H1 (cell line): ENCODE data around the gene EPHA8. TPM values are rescaled to one million over a fixed set of nuclear protein-coding genes. Genes with fewer than 3 reads are reported as not detected.

ENCODE experiments used
- CTCF ChIA-PET: fragments of 300-600 bp; sonication (Branson Sonifier 250); formaldehyde crosslinking; loops from one replicate; lab custom pipeline; 2021; ENCODE audit not compliant: partially characterized antibody; lab: Charles Lee
- POLR2A ChIA-PET: fragments of 300-600 bp; sonication (Branson Sonifier 250); formaldehyde crosslinking; loops from one replicate; lab custom pipeline; 2021; ENCODE audit warnings: inconsistent platforms; ENCODE audit not compliant: partially characterized antibody; lab: Charles Lee
- DNase-seq, 2 experiments: peaks; one replicate each; pipeline versions ENCODE4 v3.0.0 to v3.0.0-alpha.2; 2010 to 2022; ENCODE audit warnings: low spot score in 2 of 2, low read depth in 1 of 2, mixed read lengths in 1 of 2
- FAIRE-seq: peaks from 2 replicates; lab custom pipeline; 2011; peaks lifted over from hg19 to GRCh38; lab: Jason Lieb, UNC
- H2AFZ ChIP-seq: 2 replicates; pipeline ENCODE4 v1.8.1; 2012; ENCODE audit warnings: low read length, inconsistent platforms
- H2AK5ac ChIP-seq: 2 replicates; pipeline ENCODE4 v1.6.1; 2013; ENCODE audit warnings: low read depth, low read length
- H2BK120ac ChIP-seq: replicated peaks from 2 replicates; pipeline ENCODE3; 2013; ENCODE audit warnings: low read depth, low read length, inconsistent platforms
- H2BK12ac ChIP-seq: 2 replicates; pipeline ENCODE4 v1.6.1; 2013; ENCODE audit warnings: low read depth, low read length
- H2BK15ac ChIP-seq: 2 replicates; pipeline ENCODE4 v1.6.1; 2013; ENCODE audit warnings: low read length
- H2BK20ac ChIP-seq: 2 replicates; pipeline ENCODE4 v1.6.1; 2013; ENCODE audit warnings: low read length
- H2BK5ac ChIP-seq: 2 replicates; pipeline ENCODE4 v1.6.1; 2013; ENCODE audit warnings: low read depth, low read length
- H3K14ac ChIP-seq: 2 replicates; pipeline ENCODE4 v1.6.1; 2013; ENCODE audit warnings: inconsistent platforms; ENCODE audit not compliant: insufficient read length
- H3K18ac ChIP-seq: 2 replicates; pipeline ENCODE4 v1.6.1; 2013; ENCODE audit warnings: low read length; ENCODE audit errors: extremely low read depth
- H3K23ac ChIP-seq: 2 replicates; pipeline ENCODE4 v1.6.1; 2013; ENCODE audit warnings: inconsistent platforms; ENCODE audit not compliant: insufficient read length
- H3K23me2 ChIP-seq: 2 replicates; pipeline ENCODE4 v1.6.1; 2013; ENCODE audit warnings: low read depth, low read length
- H3K27ac ChIP-seq: 2 replicates; pipeline ENCODE4 v1.6.1; 2011; ENCODE audit warnings: low read depth, low read length, inconsistent platforms
- H3K27me3 ChIP-seq, 4 experiments: replicated peaks in 1 of 4; 1 replicate in 1 of 4; 2 replicates in 3 of 4; pipeline versions ENCODE4 v1.6.1 to v1.8.1; 2011 to 2013; ENCODE audit warnings: low read length in 3 of 4, mild to moderate bottlenecking in 3 of 4, inconsistent platforms in 2 of 4, mixed read lengths in 2 of 4, moderate library complexity in 1 of 4; ENCODE audit not compliant: control insufficient read depth in 3 of 4, insufficient read depth in 3 of 4; ENCODE audit errors: extremely low read depth in 1 of 4
- H3K36me3 ChIP-seq, 4 experiments: 2 replicates each; pipeline versions ENCODE4 v1.6.1 to v1.8.1; 2011 to 2013; ENCODE audit warnings: mild to moderate bottlenecking in 4 of 4, low read length in 3 of 4, moderate library complexity in 2 of 4, control low read depth in 1 of 4, inconsistent platforms in 1 of 4; ENCODE audit not compliant: insufficient read depth in 4 of 4, control insufficient read depth in 2 of 4
- H3K4ac ChIP-seq: replicated peaks from 2 replicates; pipeline ENCODE3; 2013; ENCODE audit warnings: low read length, low read depth, mixed read lengths, inconsistent platforms; ENCODE audit not compliant: insufficient read length
- H3K4me1 ChIP-seq, 4 experiments: replicated peaks in 1 of 4; 1 replicate in 1 of 4; 2 replicates in 3 of 4; pipeline versions ENCODE4 v1.6.1 to v1.8.1; 2011 to 2013; ENCODE audit warnings: low read length in 3 of 4, inconsistent platforms in 2 of 4, mixed read lengths in 1 of 4; ENCODE audit not compliant: insufficient read depth in 4 of 4, control insufficient read depth in 3 of 4
- H3K4me2 ChIP-seq, 2 experiments: 2 replicates each; pipeline versions ENCODE4 v1.6.1 to v1.8.1; 2011 to 2013; ENCODE audit warnings: low read depth in 2 of 2, low read length in 2 of 2, control low read depth in 1 of 2, inconsistent platforms in 1 of 2, mild to moderate bottlenecking in 1 of 2; ENCODE audit not compliant: insufficient read depth in 1 of 2
- H3K4me3 ChIP-seq, 4 experiments: fragments of 200-600, 300-600 bp in 1 of 4; sonication (generic), shearing (Covaris generic), sonication (Bioruptor Twin) in 1 of 4; 2 replicates each; pipeline versions ENCODE4 v1.5.1 to v1.8.1; 2011 to 2016; ENCODE audit warnings: low read length in 4 of 4, low read depth in 3 of 4, control low read depth in 2 of 4, inconsistent platforms in 2 of 4, mild to moderate bottlenecking in 2 of 4, mixed read lengths in 1 of 4, moderate library complexity in 1 of 4; ENCODE audit not compliant: insufficient read depth in 2 of 4; ENCODE audit errors: extremely low read depth in 1 of 4
- H3K56ac ChIP-seq: replicated peaks from 2 replicates; pipeline ENCODE3; 2013; ENCODE audit warnings: low read depth, mild to moderate bottlenecking, mixed read lengths, low read length, inconsistent platforms; ENCODE audit not compliant: insufficient read length
- H3K79me1 ChIP-seq: 2 replicates; pipeline ENCODE4 v1.6.1; 2013; ENCODE audit warnings: low read depth, low read length, control low read depth
- H3K79me2 ChIP-seq, 2 experiments: 2 replicates each; pipeline versions ENCODE4 v1.6.1 to v1.8.1; 2012 to 2013; ENCODE audit warnings: low read length in 2 of 2, mild to moderate bottlenecking in 2 of 2, inconsistent platforms in 1 of 2; ENCODE audit not compliant: insufficient read depth in 2 of 2, control insufficient read depth in 1 of 2
- H3K9ac ChIP-seq, 4 experiments: replicated peaks in 1 of 4; 1 replicate in 1 of 4; 2 replicates in 3 of 4; pipeline versions ENCODE4 v1.6.1 to v1.8.1; 2011 to 2013; ENCODE audit warnings: low read depth in 3 of 4, low read length in 3 of 4, control low read depth in 2 of 4, mild to moderate bottlenecking in 2 of 4, moderate library complexity in 2 of 4, inconsistent platforms in 1 of 4; ENCODE audit errors: extremely low read depth in 1 of 4
- H3K9me3 ChIP-seq, 2 experiments: 2 replicates each; pipeline versions ENCODE4 v1.6.1 to v1.8.1; 2012 to 2013; ENCODE audit warnings: mild to moderate bottlenecking in 2 of 2, moderate library complexity in 2 of 2, control low read depth in 1 of 2, inconsistent platforms in 1 of 2, low read depth in 1 of 2, low read length in 1 of 2, mixed read lengths in 1 of 2; ENCODE audit not compliant: insufficient read depth in 2 of 2
- H4K20me1 ChIP-seq, 2 experiments: replicated peaks in 1 of 2; 2 replicates each; pipeline versions ENCODE3 to v1.8.1; 2011 to 2013; ENCODE audit warnings: inconsistent platforms in 2 of 2, low read length in 2 of 2, mild to moderate bottlenecking in 1 of 2; ENCODE audit not compliant: insufficient read depth in 2 of 2, control insufficient read depth in 1 of 2
- H4K5ac ChIP-seq: 2 replicates; pipeline ENCODE4 v1.6.1; 2013; ENCODE audit warnings: low read length, low read depth, mixed read lengths, inconsistent platforms; ENCODE audit not compliant: insufficient read length
- H4K8ac ChIP-seq: 2 replicates; pipeline ENCODE4 v1.8.0; 2013; ENCODE audit warnings: mild to moderate bottlenecking, moderate library complexity, low read length, inconsistent platforms; ENCODE audit not compliant: insufficient read depth; ENCODE audit errors: extremely low read depth
- H4K91ac ChIP-seq: replicated peaks from 2 replicates; pipeline ENCODE3; 2013; ENCODE audit warnings: low read length, mixed read lengths, inconsistent platforms; ENCODE audit not compliant: insufficient read length
- KDM1A ChIP-seq: fragments of 200-600, 300-600 bp; sonication (generic); IDR thresholded peaks from 2 replicates; pipeline ENCODE4 v1.7.1; 2016; ENCODE audit warnings: mild to moderate bottlenecking, low read length, borderline replicate concordance
- TAF7 ChIP-seq: optimal IDR thresholded peaks from 2 replicates; pipeline ENCODE3; 2011; ENCODE audit warnings: low read depth, mild to moderate bottlenecking, inconsistent platforms, low read length, moderate library complexity, borderline replicate concordance
- TCF12 ChIP-seq: IDR thresholded peaks from 2 replicates; pipeline ENCODE4 v1.6.1; 2011; ENCODE audit warnings: low read depth, mild to moderate bottlenecking, low read length
- WGBS, 2 experiments: shearing (Covaris generic) in 1 of 2; methylation state at CpG; one replicate each; pipeline versions ENCODE4 v1.1.6 to v1.1.7; 2013 to 2015; ENCODE audit warnings: low lambda C conversion rate in 2 of 2, mixed read lengths in 2 of 2, inconsistent platforms in 1 of 2, low coverage in 1 of 2, missing lambda C conversion rate in 1 of 2; ENCODE audit not compliant: insufficient replicate concordance in 2 of 2, insufficient coverage in 1 of 2, insufficient read length in 1 of 2; ENCODE audit errors: extremely low coverage in 1 of 2, missing lambda C conversion rate in 1 of 2; 5-methylcytosine and 5-hydroxymethylcytosine counted together
- polyA plus RNA-seq, 7 experiments: library from polyadenylated mRNA; depleted of rRNA in 3 of 7; stranded (reverse) in 5 of 7; unstranded in 2 of 7; fragments of >200 nt in 5 of 7; fragments of 200-250 nt in 2 of 7; gene quantifications; 1 replicate in 5 of 7; 2 replicates in 1 of 7; 4 replicates in 1 of 7; pipeline versions ENCODE4 v1.2.1 to v1.2.3, GENCODE V29; 2011 to 2013; ENCODE audit warnings: missing spikeins in 2 of 7, mixed read lengths in 2 of 7
- total RNA-seq: library from RNA; stranded (reverse); fragmentation: NEBNext Ultra II Directional; extraction: Animal tissue kit (Norgen Biotek cat#: 25700); gene quantifications from 2 replicates; pipeline ENCODE4 v1.2.1, GENCODE V29; 2021

The EPHA8 gene
- total and polyA plus RNA-seq, 2 of the 8 experiments (the other 6 are each of a cell fraction or from before 2014, with no cell fraction given): 4.0 to 8.4 TPM

GRCh38 chr1:22567994-22568393 lies 4.7 kb downstream of the EPHA8 start:
- DNase-seq (no peak), FAIRE-seq (no peak)
- peaks cover 11 to 17% (median 13%) of the 10 kb centered on the region in 4 experiments for H3K27me3 ChIP-seq
- no peak overlapping the region for H3K14ac ChIP-seq
- peaks cover 2 to 26% (median 14%) of the 10 kb centered on the region in 4 experiments for H3K4me1 ChIP-seq
- no peaks in the 10 kb centered on the region for H3K9me3 ChIP-seq
- H3K27ac ChIP-seq: no peak overlapping the region
- no peak overlapping the region for H4K5ac ChIP-seq
- no peaks in the 10 kb centered on the region for H3K79me2 ChIP-seq
- H4K91ac ChIP-seq: no peak overlapping the region
- peaks cover 7% of the 10 kb centered on the region; the same call in 1 of the 2 replicates for H3K23me2 ChIP-seq
- CTCF ChIA-PET: interaction anchor here (0.6 to 2.4 kb wide), 7 partner anchors 9 to 84 kb away, joined by 3 to 12 read pairs (median 4); no protein-coding TSS in a partner anchor
- WGBS, 2 experiments: 89% methylated on average over 6 of the region's 6 CpGs; no CpG with 5 or more reads in 1 of the 2 experiments
- H2BK12ac ChIP-seq: no peak overlapping the region
- H3K4me2 ChIP-seq: no peak overlapping the region
- TF ChIP-seq KDM1A (peak; percentile 59; the same call in 1 of the 2 replicates), TCF12 (no peak), TAF7 (no peak)
- H3K56ac ChIP-seq: no peak overlapping the region
- no peak overlapping the region for H2BK5ac ChIP-seq
- POLR2A ChIA-PET: interaction anchor here (1.6 kb wide), 2 partner anchors 11 to 16 kb away, joined by 4 to 6 read pairs; no protein-coding TSS in a partner anchor
- peaks cover 0 to 2% of the 10 kb centered on the region in 2 experiments for H4K20me1 ChIP-seq
- H3K4me3 ChIP-seq: no peak overlapping the region
- no peak overlapping the region for H4K8ac ChIP-seq
- no peak overlapping the region for H2AFZ ChIP-seq
- no peak overlapping the region for H3K23ac ChIP-seq
- no peak overlapping the region for H2BK20ac ChIP-seq
- no peak overlapping the region for H3K9ac ChIP-seq
- no peak overlapping the region for H3K18ac ChIP-seq
- H3K4ac ChIP-seq: no peak overlapping the region
- H3K79me1 ChIP-seq: no peaks in the 10 kb centered on the region; the same call in 1 of the 2 replicates
- no peak overlapping the region for H2AK5ac ChIP-seq
- no peak overlapping the region for H2BK120ac ChIP-seq
- H2BK15ac ChIP-seq: no peak overlapping the region
- H3K36me3 ChIP-seq: no peaks in the 10 kb centered on the region; a peak in 1 of 8 replicates
